GM12874 (cell line): ENCODE measurements around the gene DUSP16.

Experiments used
- TF ChIP-seq, protein P1 (sequence below): IDR thresholded peaks from 2 replicates; pipeline ENCODE4 v1.5.1; 2011; ENCODE audit warnings: low read depth, mild to moderate bottlenecking, control low read depth, low read length, moderate library complexity; ENCODE audit not compliant: insufficient read depth

Gene DUSP16

DNA sequence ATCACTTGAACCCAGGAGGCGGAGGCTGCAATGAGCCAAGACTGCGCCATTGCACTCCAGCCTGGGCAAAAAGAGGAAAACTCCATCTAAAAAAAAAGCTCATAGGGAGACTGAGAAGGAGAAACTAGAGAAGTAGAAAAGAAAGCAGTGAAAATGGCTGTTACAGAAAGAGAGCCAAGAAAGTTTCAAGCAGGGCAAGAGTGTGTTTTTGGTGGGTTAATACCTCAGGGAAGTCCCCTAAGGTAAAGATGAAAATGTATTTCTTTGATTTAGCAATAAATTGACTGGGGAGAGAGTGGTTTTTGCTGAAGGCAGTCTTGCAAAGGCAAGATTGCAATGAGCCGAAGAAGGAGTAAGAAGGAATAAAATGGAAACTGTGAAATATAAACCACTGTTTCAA lies 10.0 kb upstream of the DUSP16 start:
- TF ChIP-seq, protein P1, sequence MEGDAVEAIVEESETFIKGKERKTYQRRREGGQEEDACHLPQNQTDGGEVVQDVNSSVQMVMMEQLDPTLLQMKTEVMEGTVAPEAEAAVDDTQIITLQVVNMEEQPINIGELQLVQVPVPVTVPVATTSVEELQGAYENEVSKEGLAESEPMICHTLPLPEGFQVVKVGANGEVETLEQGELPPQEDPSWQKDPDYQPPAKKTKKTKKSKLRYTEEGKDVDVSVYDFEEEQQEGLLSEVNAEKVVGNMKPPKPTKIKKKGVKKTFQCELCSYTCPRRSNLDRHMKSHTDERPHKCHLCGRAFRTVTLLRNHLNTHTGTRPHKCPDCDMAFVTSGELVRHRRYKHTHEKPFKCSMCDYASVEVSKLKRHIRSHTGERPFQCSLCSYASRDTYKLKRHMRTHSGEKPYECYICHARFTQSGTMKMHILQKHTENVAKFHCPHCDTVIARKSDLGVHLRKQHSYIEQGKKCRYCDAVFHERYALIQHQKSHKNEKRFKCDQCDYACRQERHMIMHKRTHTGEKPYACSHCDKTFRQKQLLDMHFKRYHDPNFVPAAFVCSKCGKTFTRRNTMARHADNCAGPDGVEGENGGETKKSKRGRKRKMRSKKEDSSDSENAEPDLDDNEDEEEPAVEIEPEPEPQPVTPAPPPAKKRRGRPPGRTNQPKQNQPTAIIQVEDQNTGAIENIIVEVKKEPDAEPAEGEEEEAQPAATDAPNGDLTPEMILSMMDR: no peak

DNA sequence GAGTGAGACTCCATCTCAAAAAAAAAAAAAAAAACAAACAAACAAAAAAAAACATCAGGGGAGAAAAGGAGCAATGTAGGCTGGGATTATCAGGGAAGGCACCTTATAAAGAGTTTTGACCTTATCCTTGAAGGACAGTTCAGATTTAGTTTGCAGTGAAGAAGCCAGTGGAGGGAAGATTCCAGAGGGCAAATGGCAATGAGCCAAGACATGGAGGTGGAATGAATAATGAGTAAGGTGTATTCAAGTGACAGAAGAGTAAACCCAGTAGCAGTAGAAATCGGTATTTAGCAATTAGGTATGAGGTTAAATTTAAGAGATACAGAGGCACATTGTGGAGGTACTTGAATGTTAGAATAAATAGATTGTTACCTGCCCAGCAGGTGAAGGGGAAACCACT lies 2.2 kb upstream of the DUSP16 start:
- TF ChIP-seq, protein P1: no peak

DNA sequence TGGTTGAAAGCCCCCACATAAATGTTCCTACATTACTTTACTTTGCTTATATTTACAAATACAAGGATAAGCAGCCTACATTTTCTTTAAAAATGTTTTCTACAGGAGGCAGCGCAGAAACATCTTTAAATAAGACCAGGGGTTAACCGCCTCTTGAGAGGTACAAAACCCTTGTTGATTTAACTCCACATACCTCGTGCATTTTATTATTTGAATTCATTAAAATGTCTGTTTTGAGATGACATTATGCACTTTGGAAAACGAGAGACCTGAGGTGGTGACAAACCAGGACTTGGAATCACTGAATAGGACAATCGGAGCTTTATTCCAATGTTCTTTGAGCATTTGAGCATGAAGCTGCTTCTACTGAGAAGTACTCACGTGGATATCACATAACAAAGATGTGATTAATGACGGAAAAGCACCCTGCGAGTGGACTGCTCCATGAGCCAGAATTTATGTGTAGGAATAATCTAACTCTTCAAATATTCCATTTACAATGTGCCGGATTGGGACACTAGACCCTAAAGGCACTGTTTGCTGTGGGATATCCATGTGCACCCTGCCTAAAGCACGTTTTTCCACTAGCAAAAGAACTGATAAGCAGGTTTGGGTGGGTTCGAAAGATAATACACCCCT lies 746 bp upstream of the DUSP16 start:
- TF ChIP-seq, protein P1: no peak

DNA sequence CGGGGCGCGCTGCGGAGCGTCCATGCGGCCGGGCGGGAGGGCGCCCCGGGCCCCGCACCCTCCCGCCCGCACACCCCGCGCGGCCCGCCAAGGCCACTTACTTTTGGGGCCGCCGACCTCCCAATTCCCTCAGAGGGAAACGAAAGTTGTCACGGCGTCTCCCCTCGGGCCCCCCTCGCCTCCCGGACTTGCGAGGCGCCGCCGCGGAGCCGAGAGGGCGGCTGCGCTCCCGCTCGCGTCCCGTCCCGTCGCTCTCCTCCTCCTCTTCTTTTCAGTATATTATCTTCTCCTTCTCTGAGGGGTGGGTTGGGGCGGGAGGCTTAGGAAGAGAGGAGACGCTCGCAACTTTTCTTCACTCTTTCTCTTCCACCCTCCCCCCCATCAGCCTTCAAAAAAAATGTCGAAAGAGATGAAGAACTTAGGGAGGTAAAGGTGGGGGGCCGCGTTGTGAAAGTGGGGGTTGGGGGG lies 613 bp downstream of the DUSP16 start:
- TF ChIP-seq, protein P1: no peak

DNA sequence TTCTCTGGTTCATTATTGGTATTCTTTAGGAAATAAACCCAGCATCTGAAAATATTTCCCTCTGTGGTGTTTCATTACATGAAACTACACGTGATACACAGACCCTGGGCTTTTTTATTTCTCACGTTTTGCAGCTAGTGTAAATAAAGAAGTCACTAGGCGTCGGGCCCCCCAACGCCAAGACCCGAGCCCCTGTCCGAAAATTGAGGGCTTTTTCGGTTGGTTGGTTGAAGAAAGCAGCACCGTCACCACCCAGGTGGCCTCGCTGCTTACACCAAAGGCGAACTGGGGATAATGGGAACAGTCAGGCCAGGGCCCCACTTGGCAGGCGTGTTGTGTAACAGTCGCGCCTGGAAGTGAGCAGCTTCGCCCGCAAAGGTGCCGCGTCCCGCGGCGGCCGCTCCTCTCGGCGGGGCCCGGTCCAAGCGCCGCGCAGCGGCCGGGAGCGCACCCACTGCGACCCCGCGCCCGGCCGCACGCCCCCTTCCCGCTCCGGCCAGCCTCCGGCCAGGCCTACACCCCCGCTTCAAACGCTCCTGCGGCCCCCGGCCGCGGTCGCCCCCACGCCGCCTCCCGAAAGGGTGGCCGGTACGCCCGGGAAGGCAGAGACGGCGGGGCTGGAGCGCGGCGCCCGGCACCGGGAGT lies 1.2 kb downstream of the DUSP16 start:
- TF ChIP-seq, protein P1: no peak

DNA sequence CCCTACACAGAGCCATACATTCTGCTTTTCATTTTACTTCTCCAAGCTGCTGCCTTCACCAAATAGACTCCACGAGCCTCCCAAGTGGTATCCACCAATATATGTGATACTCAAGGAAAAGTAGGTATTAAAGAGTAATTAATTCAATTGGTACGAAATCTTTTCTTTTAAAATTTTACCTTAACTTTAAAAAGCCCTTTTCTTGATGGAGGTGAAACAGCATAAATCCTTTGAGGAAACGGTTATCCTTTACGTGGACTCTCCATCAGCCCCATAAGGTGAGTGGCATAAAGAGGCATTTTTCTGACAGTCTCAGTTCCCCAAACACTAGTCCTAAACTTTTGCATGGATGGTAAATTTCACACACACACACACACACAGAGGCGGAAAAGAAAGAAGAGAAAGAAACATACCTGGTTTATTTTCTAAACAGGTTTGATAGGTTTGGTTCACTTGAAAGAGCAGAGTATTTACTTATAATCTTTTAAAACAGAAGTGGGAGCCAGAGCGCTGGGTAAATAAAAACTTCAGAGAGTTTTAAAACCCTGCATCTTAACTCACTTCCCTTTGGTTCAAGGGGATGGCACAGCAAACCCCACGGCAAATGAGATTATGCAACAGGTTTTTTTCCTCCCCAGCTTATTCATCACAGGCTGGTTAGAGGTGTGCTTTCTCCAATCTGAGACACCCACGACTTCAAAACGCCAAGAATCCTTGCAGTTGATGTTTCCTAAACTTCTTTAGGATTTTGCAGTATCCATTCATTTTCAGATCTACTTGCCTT lies 1.9 kb downstream of the DUSP16 start:
- TF ChIP-seq, protein P1: no peak

DNA sequence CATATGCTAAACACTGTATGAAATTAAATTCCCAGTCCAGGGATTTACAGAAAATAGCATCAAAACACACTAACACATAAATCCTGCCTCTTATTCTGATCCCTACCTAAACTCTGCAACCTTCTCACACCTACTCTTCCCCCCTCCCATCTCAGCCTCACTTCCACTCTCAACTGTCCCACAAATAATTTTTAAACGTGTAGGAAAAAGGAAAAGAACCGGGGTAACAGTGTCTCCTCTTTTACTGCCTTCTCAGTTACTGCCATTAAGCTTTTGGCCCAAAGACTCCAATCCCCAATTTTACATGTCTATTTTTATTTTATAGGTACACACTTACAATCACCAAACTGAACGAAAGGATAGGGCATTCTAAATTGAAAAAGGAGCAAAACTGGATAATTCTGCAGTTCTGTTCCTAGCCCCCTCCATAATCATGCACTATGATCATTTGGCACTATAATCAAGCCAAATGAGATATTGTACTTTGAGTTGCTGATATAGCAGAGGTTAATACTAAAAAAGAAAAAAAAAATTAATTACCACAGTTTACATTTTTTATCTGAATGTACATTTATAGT lies 2.9 kb downstream of the DUSP16 start:
- TF ChIP-seq, protein P1: no peak
